Hepatocyte (in vitro differentiated cells): Measurements from ENCODE around the gene PSMC2. TPM values are rescaled to one million over a fixed set of nuclear protein-coding genes. Genes with fewer than 3 reads are reported as not detected.
A peak's percentile ranks its signal among the peaks of the same experiment; 100 is the strongest.

Experiments
- DNase-seq: peaks from one replicate; pipeline ENCODE4 v3.0.0-alpha.2; 2016; ENCODE audit warnings: low spot score
- H2AFZ ChIP-seq: fragments of 200-600 bp; sonication (generic); 2 replicates; pipeline ENCODE4 v1.6.0; 2016; ENCODE audit warnings: antibody characterized with exemption, mild to moderate bottlenecking
- H3K27ac ChIP-seq: fragments of 200-600 bp; sonication (generic); 2 replicates; pipeline ENCODE4 v1.5.1; 2016; ENCODE audit warnings: mild to moderate bottlenecking
- H3K27me3 ChIP-seq: fragments of 200-600 bp; sonication (generic); 2 replicates; pipeline ENCODE4 v1.6.1; 2016
- H3K36me3 ChIP-seq: fragments of 200-600 bp; sonication (generic); replicated peaks from 2 replicates; pipeline ENCODE4 v1.5.1; 2016; ENCODE audit warnings: low read depth; ENCODE audit not compliant: insufficient read depth
- H3K4me1 ChIP-seq: fragments of 200-600 bp; sonication (generic); 2 replicates; pipeline ENCODE4 v1.5.1; 2016; ENCODE audit warnings: mild to moderate bottlenecking, moderate library complexity; ENCODE audit not compliant: insufficient read depth
- H3K4me2 ChIP-seq: fragments of 200-600 bp; sonication (generic); 2 replicates; pipeline ENCODE4 v1.6.0; 2016
- H3K4me3 ChIP-seq: fragments of 200-600 bp; sonication (generic); 2 replicates; pipeline ENCODE4 v1.5.1; 2016; ENCODE audit warnings: mild to moderate bottlenecking
- H3K79me2 ChIP-seq: fragments of 200-600 bp; sonication (generic); 2 replicates; pipeline ENCODE4 v1.6.0; 2017; ENCODE audit warnings: mild to moderate bottlenecking
- H3K9me2 ChIP-seq: fragments of 200-600 bp; sonication (generic); replicated peaks from 2 replicates; pipeline ENCODE4 v1.6.0; 2017; ENCODE audit warnings: mild to moderate bottlenecking; ENCODE audit not compliant: insufficient read depth
- H3K9me3 ChIP-seq: fragments of 200-600 bp; sonication (generic); 2 replicates; pipeline ENCODE4 v1.5.1; 2016; ENCODE audit warnings: low read depth, mild to moderate bottlenecking
- H4K20me1 ChIP-seq: fragments of 200-600 bp; sonication (generic); 2 replicates; pipeline ENCODE4 v1.6.0; 2016; ENCODE audit warnings: mild to moderate bottlenecking; ENCODE audit not compliant: insufficient read depth, poor library complexity, severe bottlenecking
- CTCF ChIP-seq: fragments of 200-600 bp; sonication (generic); IDR thresholded peaks from 2 replicates; pipeline ENCODE4 v1.5.1; 2016; ENCODE audit warnings: antibody characterized with exemption, mild to moderate bottlenecking; ENCODE audit not compliant: poor library complexity
- EZH2 ChIP-seq: fragments of 200-600 bp; sonication (generic); IDR thresholded peaks from 2 replicates; pipeline ENCODE4 v1.6.1; 2016; ENCODE audit warnings: antibody characterized with exemption, mild to moderate bottlenecking, borderline replicate concordance
- EZH2phosphoT487 ChIP-seq: fragments of 200-600 bp; sonication (generic); IDR thresholded peaks from one replicate; pipeline ENCODE4 v1.6.1; 2018; ENCODE audit warnings: antibody characterized with exemption, mild to moderate bottlenecking, low read depth, moderate library complexity; ENCODE audit not compliant: unreplicated experiment, severe bottlenecking
- WGBS: methylation state at CpG from one replicate; pipeline ENCODE4 v1.1.6; 2016; ENCODE audit warnings: low lambda C conversion rate; ENCODE audit errors: missing lambda C conversion rate; 5-methylcytosine and 5-hydroxymethylcytosine counted together
- polyA plus RNA-seq: library from polyadenylated mRNA; unstranded; fragments of >200 nt; fragmentation: Nextera tagmentation; extraction: Ambion mirVana; gene quantifications from 2 replicates; pipeline ENCODE4 v1.2.1, GENCODE V29; 2016
- total RNA-seq: library from RNA; depleted of rRNA; stranded (reverse); fragments of >200 nt; gene quantifications from 2 replicates; pipeline ENCODE4 v1.2.3, GENCODE V29; 2014

Gene PSMC2
- total RNA-seq (126 and 158 TPM in 2 replicates), polyA plus RNA-seq (138 and 143 TPM in 2 replicates)

GRCh38 chr7:103347507-103348267 is at the start of gene PSMC2:
PSMC2 (plus strand) TSS chr7:103347643; CDS start chr7:103347712, 69 bp downstream.
- peak within 1 kb of the TSS; percentile 59 for H3K4me3 ChIP-seq
- 2% methylated on average over 25 of the region's 25 CpGs for WGBS
- peaks cover 29% of the 10 kb centered on the region for H3K4me1 ChIP-seq
- H3K4me2 ChIP-seq, result peak within 1 kb of the TSS; percentile 96
- H3K9me2 ChIP-seq, result no peaks in the 10 kb centered on the region
- H3K36me3 ChIP-seq, result no peaks in the 10 kb centered on the region
- H3K27ac ChIP-seq, result peak within 1 kb of the TSS; percentile 92
- TF ChIP-seq EZH2phosphoT487 (no peak), EZH2 (no peak), CTCF (no peak)
- no peaks in the 10 kb centered on the region for H3K9me3 ChIP-seq
- peak; percentile 85 for DNase-seq
- H2AFZ ChIP-seq, result peak within 1 kb of the TSS; percentile 75
- H3K27me3 ChIP-seq, result no peaks in the 10 kb centered on the region
- peaks cover 75% of the 10 kb centered on the region for H3K79me2 ChIP-seq
- H4K20me1 ChIP-seq, result peaks cover 36% of the 10 kb centered on the region

- Histone ChIP-seq H3K79me2 (peaks cover 39% of the 10 kb centered on the region), H3K9me2 (no peaks in the 10 kb centered on the region), H3K4me2 (peak overlapping the region; percentile 86), H2AFZ (peak overlapping the region; percentile 64), H3K4me3 (peak overlapping the region; percentile 81), H3K36me3 (peaks cover 7% of the 10 kb centered on the region), H3K27ac (peak overlapping the region; percentile 94), H4K20me1 (no peaks in the 10 kb centered on the region), H3K9me3 (no peaks in the 10 kb centered on the region), H3K4me1 (peaks cover 7% of the 10 kb centered on the region), H3K27me3 (no peaks in the 10 kb centered on the region)
- under 1% methylated on average over 7 of the region's 7 CpGs for WGBS
- no peak for TF ChIP-seq CTCF
- TF ChIP-seq EZH2phosphoT487, result no peak
- no peak for TF ChIP-seq EZH2
- no peak for DNase-seq
Observed at GRCh38 chr7:103297837-103298179, 49.6 kb upstream of the PSMC2 start.

- Histone ChIP-seq H3K36me3 (peaks cover 7% of the 10 kb centered on the region), H3K4me1 (peaks cover 7% of the 10 kb centered on the region), H3K9me3 (no peaks in the 10 kb centered on the region), H2AFZ (no peak overlapping the region), H3K79me2 (peaks cover 44% of the 10 kb centered on the region), H3K4me2 (no peak overlapping the region), H4K20me1 (no peaks in the 10 kb centered on the region), H3K27me3 (no peaks in the 10 kb centered on the region), H3K27ac (no peak overlapping the region), H3K4me3 (no peak overlapping the region), H3K9me2 (no peaks in the 10 kb centered on the region)
- 93% methylated on average over 6 of the region's 6 CpGs for WGBS
- TF ChIP-seq EZH2phosphoT487 (no peak), CTCF (no peak), EZH2 (no peak)
- no peak for DNase-seq
Observed at GRCh38 chr7:103299660-103300059, 47.8 kb upstream of the PSMC2 start.
